Bronchial epithelial cell (primary cell): Measurements from ENCODE around the gene MYL9. TPM values are rescaled to one million over a fixed set of nuclear protein-coding genes. Genes with fewer than 3 reads are reported as not detected.
"Not testable (repeated sequence)": the region's sequence is repeated elsewhere in the genome, so short reads cannot be mapped to it uniquely, and the experiment has no call there.

Experiments used
- DNase-seq: peaks from one replicate; pipeline ENCODE4 v3.0.0-alpha.2; 2010; ENCODE audit warnings: low read depth
- FAIRE-seq: peaks from 2 replicates; lab custom pipeline; 2011; peaks lifted over from hg19 to GRCh38; lab: Jason Lieb, UNC
- H3K27me3 ChIP-seq: 2 replicates; pipeline ENCODE4 v1.5.1; 2011; ENCODE audit warnings: low read length; ENCODE audit not compliant: control insufficient read depth, insufficient read depth
- H3K36me3 ChIP-seq: 2 replicates; pipeline ENCODE4 v1.5.1; 2011; ENCODE audit warnings: low read length; ENCODE audit not compliant: control insufficient read depth, insufficient read depth
- H3K4me3 ChIP-seq: 2 replicates; pipeline ENCODE4 v1.5.1; 2011; ENCODE audit warnings: mild to moderate bottlenecking, low read depth, low read length, control low read depth
- CTCF ChIP-seq: IDR thresholded peaks from 2 replicates; pipeline ENCODE4 v1.5.1; 2011; ENCODE audit warnings: mild to moderate bottlenecking, moderate library complexity, low read length, control low read depth, inconsistent platforms; ENCODE audit not compliant: insufficient read depth, severe bottlenecking
- total RNA-seq: library from RNA; depleted of rRNA; stranded (reverse); fragments of >200 nt; gene quantifications from 2 replicates; pipeline ENCODE4 v1.2.1, GENCODE V29; 2014

Gene MYL9
- total RNA-seq, 1 donor from 2014 or later, result 0.53 TPM

GRCh38 chr20:36504295-36504694 is 37.0 kb upstream of the MYL9 start:
- no peaks in the 10 kb centered on the region for H3K27me3 ChIP-seq
- no peak for TF ChIP-seq CTCF
- no peak for FAIRE-seq
- H3K36me3 ChIP-seq, result peaks cover 22% of the 10 kb centered on the region
- no peak overlapping the region for H3K4me3 ChIP-seq
- no peak for DNase-seq

GRCh38 chr20:36506253-36506652 is 35.1 kb upstream of the MYL9 start:
- no peak for TF ChIP-seq CTCF
- no peak for DNase-seq
- Histone ChIP-seq H3K27me3 (no peaks in the 10 kb centered on the region), H3K36me3 (peaks cover 10% of the 10 kb centered on the region), H3K4me3 (no peak overlapping the region)
- FAIRE-seq, result no peak

- peaks cover 10% of the 10 kb centered on the region for H3K36me3 ChIP-seq
These were observed 33.6 kb upstream of the MYL9 start for GRCh38 chr20:36507746-36508145.

GRCh38 chr20:36519012-36519719 is 22.2 kb upstream of the MYL9 start:
- no peaks in the 10 kb centered on the region for H3K27me3 ChIP-seq
- FAIRE-seq, result no peak
- H3K4me3 ChIP-seq, result no peak overlapping the region
- no peak for DNase-seq
- H3K36me3 ChIP-seq, result peaks cover 16% of the 10 kb centered on the region
- TF ChIP-seq CTCF, result no peak

More at GRCh38 chr20:36507746-36508145, 33.6 kb upstream of the MYL9 start:
- no peak for FAIRE-seq
- peak; percentile 18 for DNase-seq
- H3K27me3 ChIP-seq, result no peaks in the 10 kb centered on the region
- H3K4me3 ChIP-seq, result no peak overlapping the region
- TF ChIP-seq CTCF, result no peak

GRCh38 chr20:36519944-36520343 is 21.4 kb upstream of the MYL9 start:
- DNase-seq (no peak), FAIRE-seq (no peak)
- H3K36me3 ChIP-seq, result peaks cover 14% of the 10 kb centered on the region
- H3K27me3 ChIP-seq, result no peaks in the 10 kb centered on the region
- no peak overlapping the region for H3K4me3 ChIP-seq
- TF ChIP-seq CTCF, result no peak

- TF ChIP-seq CTCF, result no peak
- DNase-seq, result no peak
- no peak overlapping the region for H3K4me3 ChIP-seq
- H3K36me3 ChIP-seq, result peaks cover 22% of the 10 kb centered on the region
- H3K27me3 ChIP-seq, result no peaks in the 10 kb centered on the region
- FAIRE-seq, result no peak
These were observed 19.8 kb upstream of the MYL9 start for GRCh38 chr20:36521526-36521925.

GRCh38 chr20:36522412-36522811 is 18.9 kb upstream of the MYL9 start:
- not testable (repeated sequence) for H3K4me3 ChIP-seq, H3K27me3 ChIP-seq, FAIRE-seq, DNase-seq
- H3K36me3 ChIP-seq, result peaks cover 24% of the 10 kb centered on the region
